PFSK-1 (cell line): ENCODE results near the gene EYA4.

Experiments used
- POLR2AphosphoS5 ChIP-seq: IDR thresholded peaks from 2 replicates; pipeline ENCODE4 v1.6.1; 2012; ENCODE audit warnings: low read depth, mild to moderate bottlenecking, control low read depth, low read length, moderate library complexity
- REST ChIP-seq, 2 experiments: IDR thresholded peaks; 2 replicates each; pipeline versions ENCODE4 v1.6.1 to v1.8.0; 2011 to 2012; ENCODE audit warnings: low read depth in 2 of 2, low read length in 2 of 2, control low read depth in 1 of 2, inconsistent platforms in 1 of 2, mild to moderate bottlenecking in 1 of 2, moderate library complexity in 1 of 2; ENCODE audit not compliant: insufficient read depth in 1 of 2
- SIN3A ChIP-seq: IDR thresholded peaks from 2 replicates; pipeline ENCODE4 v1.6.1; 2012; ENCODE audit warnings: mild to moderate bottlenecking, low read length, moderate library complexity, borderline replicate concordance; ENCODE audit not compliant: insufficient read depth
- TAF1 ChIP-seq: IDR thresholded peaks from 2 replicates; pipeline ENCODE4 v1.6.1; 2012; ENCODE audit warnings: low read length, control low read depth, borderline replicate concordance; ENCODE audit not compliant: insufficient read depth

DNA sequence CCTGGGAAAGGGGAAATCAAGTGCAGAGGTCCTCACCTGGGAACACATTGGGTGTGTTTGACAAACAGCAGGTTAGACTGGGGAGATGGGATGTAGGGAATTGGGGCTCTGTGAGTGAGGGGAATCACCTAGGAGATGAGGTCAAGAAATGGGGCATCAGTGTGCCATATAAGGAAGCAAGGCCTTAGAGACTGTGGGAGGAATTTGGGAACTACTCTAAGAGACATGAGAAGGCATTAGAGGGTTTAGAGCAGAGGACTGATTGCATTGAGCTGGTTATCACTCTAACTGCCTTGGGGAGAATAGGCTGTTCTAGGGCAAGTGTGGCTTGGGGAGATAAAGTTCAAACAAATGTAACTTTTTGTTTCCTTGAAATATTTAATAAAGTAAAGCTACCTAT lies 189.9 kb downstream of the EYA4 start:
- TF ChIP-seq REST (IDR thresholded peaks at IDR 0.05; ENCODE audit: insufficient read depth in 1 of 2, low read depth in 2 of 2, low read length in 2 of 2) (no peak), TAF1 (no peak), SIN3A (no peak), POLR2AphosphoS5 (no peak)
